A549 (cell line): ENCODE results near the gene DHPS. TPM values are rescaled to one million over a fixed set of nuclear protein-coding genes. Genes with fewer than 3 reads are reported as not detected.
A peak's percentile ranks its signal among the peaks of the same experiment; 100 is the strongest.

Source experiments
- ATAC-seq, 2 experiments: fragments of 200-7000 bp in 1 of 2; fragments of >200 bp in 1 of 2; cut with Nextera tagmentation in 1 of 2; cut with Tn5 transposase in 1 of 2; 3 replicates each; pipeline versions ENCODE4 v1.8.0 to v1.9.1; 2018 to 2020; ENCODE audit warnings: mild to moderate bottlenecking in 1 of 2, moderate library complexity in 1 of 2
- CTCF ChIA-PET: fragments of 300-600 bp; sonication (Branson Sonifier 250); formaldehyde crosslinking; extraction: SDS; loops from one replicate; lab custom pipeline; 2021; ENCODE audit warnings: antibody characterized with exemption, inconsistent platforms; lab: Yijun Ruan, JAX
- POLR2A ChIA-PET: fragments of 350-600 bp; formaldehyde crosslinking; extraction: SDS; loops from one replicate; lab custom pipeline; 2021; ENCODE audit warnings: antibody characterized with exemption, inconsistent platforms; lab: Yijun Ruan, JAX
- DNase-seq, 2 experiments: peaks; one replicate each; pipeline versions ENCODE4 v3.0.0 to v3.0.0-alpha.2; 2011 to 2016; ENCODE audit warnings: low read depth in 1 of 2, low spot score in 1 of 2
- FAIRE-seq: peaks from 2 replicates; lab custom pipeline; 2011; peaks lifted over from hg19 to GRCh38; lab: Jason Lieb, UNC
- H3K27ac ChIP-seq, 2 experiments: fragments of >200 bp; sonication (Bioruptor Twin); formaldehyde crosslinking; 3 replicates each; pipeline ENCODE4 v1.5.1; 2016 to 2017
- H3K4me1 ChIP-seq: fragments of >200 bp; sonication (Bioruptor Twin); formaldehyde crosslinking; 3 replicates; pipeline ENCODE4 v1.6.1; 2016
- H3K4me2 ChIP-seq: fragments of >200 bp; sonication (Bioruptor Twin); formaldehyde crosslinking; 3 replicates; pipeline ENCODE4 v1.6.1; 2016
- H3K4me3 ChIP-seq: fragments of >200 bp; sonication (Bioruptor Twin); formaldehyde crosslinking; 3 replicates; pipeline ENCODE4 v1.5.1; 2016
- H3K9me3 ChIP-seq: fragments of >200 bp; sonication (Bioruptor Twin); formaldehyde crosslinking; 3 replicates; pipeline ENCODE4 v1.6.1; 2016
- BHLHE40 ChIP-seq: IDR thresholded peaks from 2 replicates; pipeline ENCODE4 v1.6.1; 2012; ENCODE audit warnings: low read depth, low read length, inconsistent platforms
- CBX2 ChIP-seq: fragments of 200-600 bp; sonication (generic); IDR thresholded peaks from 2 replicates; pipeline ENCODE4 v1.6.1; 2016; ENCODE audit warnings: low read depth, mild to moderate bottlenecking, borderline replicate concordance
- EP300 ChIP-seq, 2 experiments: fragments of >200 bp; sonication (Bioruptor Twin); formaldehyde crosslinking; IDR thresholded peaks; 2 replicates in 1 of 2; 3 replicates in 1 of 2; pipeline ENCODE4 v1.6.1; 2016 to 2017
- GATA3 ChIP-seq: IDR thresholded peaks from 2 replicates; pipeline ENCODE4 v1.6.1; 2012; ENCODE audit warnings: borderline replicate concordance
- HDAC2 ChIP-seq: fragments of 200-600 bp; sonication (generic); IDR thresholded peaks from 2 replicates; pipeline ENCODE4 v1.6.1; 2016
- JUN ChIP-seq, 2 experiments: fragments of >200 bp; sonication (Bioruptor Twin); formaldehyde crosslinking; IDR thresholded peaks; 2 replicates in 1 of 2; 3 replicates in 1 of 2; pipeline ENCODE4 v1.6.1; 2016 to 2017
- KDM1A ChIP-seq: fragments of 200-600 bp; sonication (generic); IDR thresholded peaks from 2 replicates; pipeline ENCODE4 v1.6.1; 2016; ENCODE audit warnings: low read depth, mild to moderate bottlenecking
- KDM5A ChIP-seq: fragments of 200-600 bp; sonication (generic); IDR thresholded peaks from 2 replicates; pipeline ENCODE4 v1.6.1; 2016; ENCODE audit warnings: antibody characterized with exemption, mild to moderate bottlenecking
- MAZ ChIP-seq: fragments of 150-350 bp; IDR thresholded peaks from 2 replicates; pipeline ENCODE4 v1.6.1; 2014; ENCODE audit warnings: antibody characterized with exemption, low read depth, low read length, borderline replicate concordance
- MYC ChIP-seq: IDR thresholded peaks from 2 replicates; pipeline ENCODE4 v1.6.1; 2012; ENCODE audit warnings: mild to moderate bottlenecking, inconsistent platforms, low read length, improper control_type of control experiment, borderline replicate concordance
- PHF8 ChIP-seq: fragments of 200-600 bp; sonication (generic); IDR thresholded peaks from 2 replicates; pipeline ENCODE4 v1.6.1; 2016; ENCODE audit warnings: low read depth, mild to moderate bottlenecking, antibody characterized with exemption, moderate library complexity, borderline replicate concordance
- POLR2A ChIP-seq: IDR thresholded peaks from 2 replicates; pipeline ENCODE4 v1.6.1; 2012; ENCODE audit warnings: mild to moderate bottlenecking, low read length
- POLR2AphosphoS2 ChIP-seq: conservative IDR thresholded peaks from 2 replicates; pipeline ENCODE4 v1.6.1; 2012; ENCODE audit warnings: low read length, improper control_type of control experiment, inconsistent platforms
- RARB ChIP-seq: fragments of 250-450 bp; sonication (Bioruptor Pico); IDR thresholded peaks from 2 replicates; pipeline ENCODE4 v1.8.0; 2021; ENCODE audit warnings: mild to moderate bottlenecking, moderate library complexity
- RFX5 ChIP-seq: fragments of 450-650 bp; IDR thresholded peaks from 2 replicates; pipeline ENCODE4 v1.7.1; 2014; ENCODE audit warnings: antibody characterized with exemption, mild to moderate bottlenecking, moderate library complexity
- RNF2 ChIP-seq: fragments of 200-600 bp; sonication (generic); IDR thresholded peaks from 2 replicates; pipeline ENCODE4 v1.6.1; 2016; ENCODE audit warnings: low read depth, mild to moderate bottlenecking, antibody characterized with exemption, moderate library complexity, borderline replicate concordance
- SREBF2 ChIP-seq: fragments of 450-650 bp; IDR thresholded peaks from 2 replicates; pipeline ENCODE4 v1.6.1; 2014; ENCODE audit warnings: mild to moderate bottlenecking, moderate library complexity
- TP53 ChIP-seq: fragments of 250-450 bp; sonication (Bioruptor Pico); IDR thresholded peaks from 2 replicates; pipeline ENCODE4 v1.5.0; 2021; ENCODE audit warnings: mild to moderate bottlenecking, moderate library complexity
- ZNF302 ChIP-seq: fragments of 250-450 bp; sonication (Bioruptor Pico); IDR thresholded peaks from 2 replicates; pipeline ENCODE4 v1.9.0; 2021; ENCODE audit warnings: inconsistent platforms, mild to moderate bottlenecking, moderate library complexity
- WGBS: methylation state at CpG from one replicate; pipeline ENCODE4 v1.1.6; 2017; ENCODE audit errors: missing lambda C conversion rate; 5-methylcytosine and 5-hydroxymethylcytosine counted together
- polyA plus RNA-seq, 4 experiments: library from polyadenylated mRNA; depleted of rRNA in 3 of 4; stranded (reverse); fragments of >200 nt; fragmentation: RNase III in 1 of 4; extraction: RNeasy Plus Mini Kit Qiagen cat#74134 plus additional on column Dnase treatment in 1 of 4; gene quantifications; 2 replicates in 3 of 4; 3 replicates in 1 of 4; pipeline ENCODE4 v1.2.3, GENCODE V29; 2011 to 2017
- TF ChIP-seq, protein P1 (sequence below): fragments of 150-350 bp; IDR thresholded peaks from 2 replicates; pipeline ENCODE4 v1.6.1; 2014; ENCODE audit warnings: low read depth, mild to moderate bottlenecking, low read length
- TF ChIP-seq, protein P2 (sequence below): IDR thresholded peaks from 2 replicates; pipeline ENCODE4 v1.6.1; 2012; ENCODE audit warnings: low read depth, borderline replicate concordance
- TF ChIP-seq, protein P3 (sequence below): IDR thresholded peaks from 2 replicates; pipeline ENCODE4 v1.6.1; 2012
- TF ChIP-seq, protein P4 (sequence below): fragments of >200 bp; sonication (Bioruptor Twin); formaldehyde crosslinking; IDR thresholded peaks from 3 replicates; pipeline ENCODE4 v1.6.1; 2016
- TF ChIP-seq, protein P5 (sequence below): fragments of 200-600 bp; sonication (generic); IDR thresholded peaks from 2 replicates; pipeline ENCODE4 v1.6.1; 2016; ENCODE audit warnings: antibody characterized with exemption, mild to moderate bottlenecking, moderate library complexity
- TF ChIP-seq, protein P6 (sequence below): fragments of >200 bp; sonication (Bioruptor Twin); formaldehyde crosslinking; IDR thresholded peaks from 3 replicates; pipeline ENCODE4 v1.5.1; 2016
- TF ChIP-seq, protein P7 (sequence below): IDR thresholded peaks from 2 replicates; pipeline ENCODE4 v1.6.1; 2012

Gene DHPS
- polyA plus RNA-seq, 2 of the 4 experiments (the other 2 are of a cell fraction), result 57.8 to 71.9 TPM

DNA sequence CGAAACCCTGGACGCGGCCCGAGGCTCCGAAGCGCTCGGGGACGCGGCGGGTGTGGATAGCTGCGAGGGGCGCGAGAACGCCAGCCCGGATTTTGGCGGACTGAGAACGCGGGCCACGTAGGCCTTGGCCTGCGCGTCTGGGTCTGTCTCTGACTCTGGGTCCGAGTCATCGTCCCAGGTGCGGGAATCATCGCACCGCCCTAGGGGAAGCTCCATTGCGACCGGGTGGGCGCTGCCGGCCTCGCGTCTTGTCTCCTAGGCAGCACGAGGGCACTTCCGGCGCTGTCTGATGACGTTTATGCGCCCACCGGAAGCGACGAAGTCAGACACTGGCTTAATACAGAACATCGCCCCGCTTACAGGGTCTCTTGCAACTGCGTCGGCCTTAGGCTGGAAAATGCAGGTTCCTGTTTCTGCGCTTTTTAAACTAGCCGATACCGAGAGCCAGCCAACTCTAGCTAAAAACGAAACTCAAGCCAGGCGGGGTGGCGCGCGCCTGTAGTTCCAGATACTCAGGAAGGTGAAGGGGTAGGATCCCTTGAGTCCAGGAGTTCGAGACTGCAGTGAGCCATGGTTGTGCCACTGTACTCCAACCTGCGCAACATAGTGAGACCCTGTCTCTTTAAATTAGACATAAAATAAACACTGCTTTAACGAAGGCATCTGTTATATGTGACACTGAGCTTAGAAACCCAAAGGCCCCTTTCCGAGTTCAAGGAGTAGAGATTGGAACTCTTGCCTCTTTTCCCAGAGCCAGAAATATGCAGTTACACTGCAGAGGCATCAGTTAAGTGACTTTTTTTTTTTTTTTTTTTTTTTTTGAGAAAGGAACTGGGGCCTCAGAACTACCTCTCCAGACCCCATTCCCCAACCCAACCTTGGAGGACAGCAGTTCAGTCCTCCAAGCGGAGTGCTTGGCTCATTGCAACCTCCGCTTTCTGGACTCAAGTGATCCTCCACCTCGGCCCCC lies 15.0 kb upstream of the DHPS start, which contains the start of gene FBXW9:
Gene FBXW9 (minus strand): TSS at position 266 of the 970 bp plus-strand sequence. CDS start 50 bp downstream, at position 216.
- DNase-seq (peak; percentile 85 to 94), FAIRE-seq (no peak), ATAC-seq (peak; percentile 83 to 89)
- H3K4me1 ChIP-seq, result peaks cover 5% of the 10 kb centered on the region; the same call in 1 of the 3 replicates
- peak within 1 kb of the TSS; percentile 71 for H3K4me3 ChIP-seq
- TF ChIP-seq KDM1A, result no peak
- TF ChIP-seq RNF2, result no peak
- peak; percentile 49 to 82; a peak in 3 of 5 replicates for TF ChIP-seq JUN (IDR thresholded peaks at IDR 0.05)
- TF ChIP-seq MYC, result no peak
- no peak for TF ChIP-seq RARB (CRISPR knock-in tag)
- TF ChIP-seq, protein P1, sequence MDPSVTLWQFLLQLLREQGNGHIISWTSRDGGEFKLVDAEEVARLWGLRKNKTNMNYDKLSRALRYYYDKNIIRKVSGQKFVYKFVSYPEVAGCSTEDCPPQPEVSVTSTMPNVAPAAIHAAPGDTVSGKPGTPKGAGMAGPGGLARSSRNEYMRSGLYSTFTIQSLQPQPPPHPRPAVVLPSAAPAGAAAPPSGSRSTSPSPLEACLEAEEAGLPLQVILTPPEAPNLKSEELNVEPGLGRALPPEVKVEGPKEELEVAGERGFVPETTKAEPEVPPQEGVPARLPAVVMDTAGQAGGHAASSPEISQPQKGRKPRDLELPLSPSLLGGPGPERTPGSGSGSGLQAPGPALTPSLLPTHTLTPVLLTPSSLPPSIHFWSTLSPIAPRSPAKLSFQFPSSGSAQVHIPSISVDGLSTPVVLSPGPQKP, result 0 out of 2 replicates have a peak, but pooled peaks have one; percentile 16
- no peak for TF ChIP-seq BHLHE40
- TF ChIP-seq, protein P2, sequence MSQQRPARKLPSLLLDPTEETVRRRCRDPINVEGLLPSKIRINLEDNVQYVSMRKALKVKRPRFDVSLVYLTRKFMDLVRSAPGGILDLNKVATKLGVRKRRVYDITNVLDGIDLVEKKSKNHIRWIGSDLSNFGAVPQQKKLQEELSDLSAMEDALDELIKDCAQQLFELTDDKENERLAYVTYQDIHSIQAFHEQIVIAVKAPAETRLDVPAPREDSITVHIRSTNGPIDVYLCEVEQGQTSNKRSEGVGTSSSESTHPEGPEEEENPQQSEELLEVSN, result peak; percentile 49; the same call in 1 of the 2 replicates
- no peak for TF ChIP-seq RFX5
- no peak for TF ChIP-seq ZNF302 (CRISPR knock-in tag)
- TF ChIP-seq POLR2A, result peak; percentile 21
- no peak for TF ChIP-seq SREBF2
- TF ChIP-seq, protein P3, sequence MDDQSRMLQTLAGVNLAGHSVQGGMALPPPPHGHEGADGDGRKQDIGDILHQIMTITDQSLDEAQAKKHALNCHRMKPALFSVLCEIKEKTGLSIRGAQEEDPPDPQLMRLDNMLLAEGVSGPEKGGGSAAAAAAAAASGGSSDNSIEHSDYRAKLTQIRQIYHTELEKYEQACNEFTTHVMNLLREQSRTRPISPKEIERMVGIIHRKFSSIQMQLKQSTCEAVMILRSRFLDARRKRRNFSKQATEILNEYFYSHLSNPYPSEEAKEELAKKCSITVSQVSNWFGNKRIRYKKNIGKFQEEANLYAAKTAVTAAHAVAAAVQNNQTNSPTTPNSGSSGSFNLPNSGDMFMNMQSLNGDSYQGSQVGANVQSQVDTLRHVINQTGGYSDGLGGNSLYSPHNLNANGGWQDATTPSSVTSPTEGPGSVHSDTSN, result no peak
- peak; percentile 5; the same call in 1 of the 2 replicates for TF ChIP-seq GATA3
- TF ChIP-seq MAZ, result no peak
- TF ChIP-seq TP53 (CRISPR knock-in tag), result no peak
- TF ChIP-seq CBX2, result no peak
- TF ChIP-seq, protein P4, sequence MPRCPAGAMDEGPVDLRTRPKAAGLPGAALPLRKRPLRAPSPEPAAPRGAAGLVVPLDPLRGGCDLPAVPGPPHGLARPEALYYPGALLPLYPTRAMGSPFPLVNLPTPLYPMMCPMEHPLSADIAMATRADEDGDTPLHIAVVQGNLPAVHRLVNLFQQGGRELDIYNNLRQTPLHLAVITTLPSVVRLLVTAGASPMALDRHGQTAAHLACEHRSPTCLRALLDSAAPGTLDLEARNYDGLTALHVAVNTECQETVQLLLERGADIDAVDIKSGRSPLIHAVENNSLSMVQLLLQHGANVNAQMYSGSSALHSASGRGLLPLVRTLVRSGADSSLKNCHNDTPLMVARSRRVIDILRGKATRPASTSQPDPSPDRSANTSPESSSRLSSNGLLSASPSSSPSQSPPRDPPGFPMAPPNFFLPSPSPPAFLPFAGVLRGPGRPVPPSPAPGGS, result peak; percentile 72; the same call in 1 of the 3 replicates
- TF ChIP-seq KDM5A, result peak; percentile 57; the same call in 1 of the 2 replicates
- TF ChIP-seq, protein P5, sequence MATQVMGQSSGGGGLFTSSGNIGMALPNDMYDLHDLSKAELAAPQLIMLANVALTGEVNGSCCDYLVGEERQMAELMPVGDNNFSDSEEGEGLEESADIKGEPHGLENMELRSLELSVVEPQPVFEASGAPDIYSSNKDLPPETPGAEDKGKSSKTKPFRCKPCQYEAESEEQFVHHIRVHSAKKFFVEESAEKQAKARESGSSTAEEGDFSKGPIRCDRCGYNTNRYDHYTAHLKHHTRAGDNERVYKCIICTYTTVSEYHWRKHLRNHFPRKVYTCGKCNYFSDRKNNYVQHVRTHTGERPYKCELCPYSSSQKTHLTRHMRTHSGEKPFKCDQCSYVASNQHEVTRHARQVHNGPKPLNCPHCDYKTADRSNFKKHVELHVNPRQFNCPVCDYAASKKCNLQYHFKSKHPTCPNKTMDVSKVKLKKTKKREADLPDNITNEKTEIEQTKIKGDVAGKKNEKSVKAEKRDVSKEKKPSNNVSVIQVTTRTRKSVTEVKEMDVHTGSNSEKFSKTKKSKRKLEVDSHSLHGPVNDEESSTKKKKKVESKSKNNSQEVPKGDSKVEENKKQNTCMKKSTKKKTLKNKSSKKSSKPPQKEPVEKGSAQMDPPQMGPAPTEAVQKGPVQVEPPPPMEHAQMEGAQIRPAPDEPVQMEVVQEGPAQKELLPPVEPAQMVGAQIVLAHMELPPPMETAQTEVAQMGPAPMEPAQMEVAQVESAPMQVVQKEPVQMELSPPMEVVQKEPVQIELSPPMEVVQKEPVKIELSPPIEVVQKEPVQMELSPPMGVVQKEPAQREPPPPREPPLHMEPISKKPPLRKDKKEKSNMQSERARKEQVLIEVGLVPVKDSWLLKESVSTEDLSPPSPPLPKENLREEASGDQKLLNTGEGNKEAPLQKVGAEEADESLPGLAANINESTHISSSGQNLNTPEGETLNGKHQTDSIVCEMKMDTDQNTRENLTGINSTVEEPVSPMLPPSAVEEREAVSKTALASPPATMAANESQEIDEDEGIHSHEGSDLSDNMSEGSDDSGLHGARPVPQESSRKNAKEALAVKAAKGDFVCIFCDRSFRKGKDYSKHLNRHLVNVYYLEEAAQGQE, result no peak
- TF ChIP-seq HDAC2, result 0 out of 2 replicates have a peak, but pooled peaks have one; percentile 24
- 0 out of 2 replicates have a peak, but pooled peaks have one; percentile 27 for TF ChIP-seq PHF8
- TF ChIP-seq EP300 (IDR thresholded peaks at IDR 0.05), result no peak
- TF ChIP-seq, protein P6, sequence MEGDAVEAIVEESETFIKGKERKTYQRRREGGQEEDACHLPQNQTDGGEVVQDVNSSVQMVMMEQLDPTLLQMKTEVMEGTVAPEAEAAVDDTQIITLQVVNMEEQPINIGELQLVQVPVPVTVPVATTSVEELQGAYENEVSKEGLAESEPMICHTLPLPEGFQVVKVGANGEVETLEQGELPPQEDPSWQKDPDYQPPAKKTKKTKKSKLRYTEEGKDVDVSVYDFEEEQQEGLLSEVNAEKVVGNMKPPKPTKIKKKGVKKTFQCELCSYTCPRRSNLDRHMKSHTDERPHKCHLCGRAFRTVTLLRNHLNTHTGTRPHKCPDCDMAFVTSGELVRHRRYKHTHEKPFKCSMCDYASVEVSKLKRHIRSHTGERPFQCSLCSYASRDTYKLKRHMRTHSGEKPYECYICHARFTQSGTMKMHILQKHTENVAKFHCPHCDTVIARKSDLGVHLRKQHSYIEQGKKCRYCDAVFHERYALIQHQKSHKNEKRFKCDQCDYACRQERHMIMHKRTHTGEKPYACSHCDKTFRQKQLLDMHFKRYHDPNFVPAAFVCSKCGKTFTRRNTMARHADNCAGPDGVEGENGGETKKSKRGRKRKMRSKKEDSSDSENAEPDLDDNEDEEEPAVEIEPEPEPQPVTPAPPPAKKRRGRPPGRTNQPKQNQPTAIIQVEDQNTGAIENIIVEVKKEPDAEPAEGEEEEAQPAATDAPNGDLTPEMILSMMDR, result no peak
- TF ChIP-seq, protein P7, sequence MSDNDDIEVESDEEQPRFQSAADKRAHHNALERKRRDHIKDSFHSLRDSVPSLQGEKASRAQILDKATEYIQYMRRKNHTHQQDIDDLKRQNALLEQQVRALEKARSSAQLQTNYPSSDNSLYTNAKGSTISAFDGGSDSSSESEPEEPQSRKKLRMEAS, result peak; percentile 80
- TF ChIP-seq POLR2AphosphoS2, result peak; percentile 83; the same call in 1 of the 2 replicates
- ChIA-PET CTCF (interaction anchor here (0.6 to 2.0 kb wide), 6 partner anchors 12 to 122 kb away, joined by 3 to 7 read pairs (median 4); no protein-coding TSS in a partner anchor), POLR2A (no interaction called here)
- peak within 1 kb of the TSS; percentile 73 for H3K4me2 ChIP-seq
- peak within 1 kb of the TSS; percentile 75 to 91 for H3K27ac ChIP-seq
- H3K9me3 ChIP-seq, result no peaks in the 10 kb centered on the region
- WGBS, result 23% methylated on average over 19 of the region's 59 CpGs
